NOMO-1 treated with dmso at 0.1 percent for 144 hours (cell line): Measurements from ENCODE around the gene CD9.

Experiments used
- DNase-seq: peaks from one replicate; lab custom pipeline; 2025; ENCODE audit not compliant: unreplicated experiment; lab: John Stamatoyannopoulos, UW

The CD9 gene

DNA sequence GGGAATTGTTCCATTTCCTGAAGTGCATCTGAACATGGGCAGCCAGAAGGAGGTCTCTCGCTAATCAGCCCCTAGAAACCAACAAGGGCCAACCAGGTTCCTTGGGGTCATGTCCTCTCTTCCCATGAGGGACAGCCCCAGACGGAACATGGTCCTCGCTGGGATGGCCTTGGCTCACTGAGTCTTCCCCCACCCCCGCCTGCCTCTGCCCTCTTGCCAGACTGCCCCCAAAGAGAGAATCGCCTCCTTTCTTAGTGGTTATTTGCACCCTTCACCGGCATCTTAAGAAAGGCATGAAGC, 36.4 kb downstream of the CD9 start:
- no peak for DNase-seq

DNA sequence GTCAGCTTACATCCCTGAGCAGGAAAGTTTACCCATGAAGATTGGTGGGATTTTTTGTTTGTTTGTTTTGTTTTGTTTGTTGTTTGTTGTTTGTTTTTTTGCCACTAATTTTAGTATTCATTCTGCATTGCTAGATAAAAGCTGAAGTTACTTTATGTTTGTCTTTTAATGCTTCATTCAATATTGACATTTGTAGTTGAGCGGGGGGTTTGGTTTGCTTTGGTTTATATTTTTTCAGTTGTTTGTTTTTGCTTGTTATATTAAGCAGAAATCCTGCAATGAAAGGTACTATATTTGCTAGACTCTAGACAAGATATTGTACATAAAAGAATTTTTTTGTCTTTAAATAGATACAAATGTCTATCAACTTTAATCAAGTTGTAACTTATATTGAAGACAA, 37.6 kb downstream of the CD9 start:
- DNase-seq: no peak

DNA sequence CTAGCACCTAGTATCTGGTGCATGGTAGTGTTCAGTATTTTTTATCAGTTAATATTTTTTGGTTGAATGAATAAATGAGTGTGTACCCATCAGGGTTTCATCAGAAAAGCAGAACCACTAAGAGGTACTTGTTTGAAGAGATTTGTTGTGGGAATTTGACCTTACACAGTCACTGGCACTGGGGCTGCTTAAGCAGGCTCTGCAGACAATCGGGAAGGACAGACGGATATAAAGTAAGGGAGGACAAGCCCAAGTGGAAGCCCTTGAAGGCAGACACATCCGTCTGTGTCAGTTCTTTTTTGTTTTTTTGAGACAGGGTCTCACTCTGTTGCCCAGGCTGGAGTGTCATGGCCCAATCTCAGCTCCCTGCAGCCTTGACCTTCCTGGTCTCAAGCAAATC, 38.7 kb downstream of the CD9 start:
- DNase-seq: no peak

DNA sequence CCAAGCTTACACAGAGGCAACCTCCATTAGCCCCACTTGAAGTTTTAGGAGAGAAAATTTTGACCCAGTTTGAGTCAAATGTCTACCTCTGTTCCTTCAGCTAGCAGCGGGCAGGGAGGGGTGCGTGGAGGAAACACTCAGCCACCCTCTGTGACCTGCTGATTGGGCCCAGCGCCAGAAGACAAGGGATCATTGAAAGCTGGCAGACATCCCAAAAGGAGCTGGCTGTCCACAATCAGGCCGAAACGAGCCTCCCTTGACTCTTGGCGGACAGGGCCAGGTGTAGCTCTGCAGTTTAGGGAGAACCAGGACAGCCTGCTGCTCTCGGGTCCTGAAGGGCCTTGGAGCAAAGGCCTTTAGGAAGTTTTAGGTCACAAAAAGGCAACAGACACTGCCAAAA, 41.3 kb downstream of the CD9 start:
- no peak for DNase-seq

DNA sequence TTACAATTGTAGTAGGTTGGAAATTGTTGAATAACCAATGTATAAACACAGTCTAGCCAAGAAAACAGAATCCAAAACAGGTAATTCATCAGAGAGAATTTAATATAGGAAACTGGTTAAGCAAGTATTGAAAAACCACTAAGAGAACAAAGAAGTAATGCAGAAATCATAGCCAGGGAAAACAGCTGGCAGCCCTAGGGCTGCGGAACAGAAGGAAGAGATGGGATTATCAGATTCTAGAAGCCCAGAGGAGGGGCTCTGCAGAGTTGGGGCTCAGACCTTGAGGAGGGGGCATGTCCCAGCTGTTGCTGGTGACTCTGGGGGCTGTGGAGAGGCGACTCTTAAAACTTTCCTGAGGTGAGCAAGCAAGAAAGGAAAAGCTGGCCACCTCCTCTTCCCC, 49.4 kb downstream of the CD9 start:
- DNase-seq: no peak

DNA sequence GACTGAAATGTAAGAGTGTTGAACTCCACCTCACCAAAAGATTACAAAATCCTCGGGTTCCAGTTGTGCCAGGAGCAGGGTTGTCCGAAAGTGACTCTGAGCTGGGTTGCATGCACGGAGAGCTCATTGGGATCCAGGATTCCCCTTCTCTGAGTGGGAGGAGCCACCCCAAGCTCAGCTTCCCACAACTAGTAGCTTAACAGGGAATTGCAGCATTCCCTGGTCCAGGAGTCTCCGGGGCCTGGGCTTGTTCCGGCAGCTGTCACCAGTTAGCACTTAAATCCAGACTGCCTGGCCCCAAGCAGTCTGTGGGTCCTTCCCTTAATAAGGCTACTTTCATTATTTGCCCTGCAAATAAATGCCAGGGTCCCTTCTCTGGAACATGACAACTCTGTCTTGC, 50.1 kb downstream of the CD9 start:
- DNase-seq: no peak

DNA sequence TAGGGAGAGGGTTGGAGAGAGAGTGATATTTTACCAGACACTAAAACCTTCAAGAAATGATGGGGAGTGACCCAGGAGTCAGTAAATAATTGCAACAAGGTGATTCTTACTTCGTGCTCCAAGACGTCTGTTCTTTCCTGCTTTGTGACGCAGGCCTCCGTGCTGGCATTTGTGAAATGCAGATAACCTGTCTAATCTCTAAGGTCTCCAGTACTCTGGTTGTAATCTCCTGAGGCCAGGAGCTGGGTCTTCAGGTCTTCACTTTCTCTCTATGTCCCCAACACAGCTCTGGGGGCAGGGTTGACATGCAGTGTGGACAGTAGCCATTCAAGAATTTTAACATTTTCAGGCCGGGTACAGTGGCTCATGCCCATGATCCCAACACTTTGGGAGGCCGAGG, 53.1 kb downstream of the CD9 start:
- no peak for DNase-seq

DNA sequence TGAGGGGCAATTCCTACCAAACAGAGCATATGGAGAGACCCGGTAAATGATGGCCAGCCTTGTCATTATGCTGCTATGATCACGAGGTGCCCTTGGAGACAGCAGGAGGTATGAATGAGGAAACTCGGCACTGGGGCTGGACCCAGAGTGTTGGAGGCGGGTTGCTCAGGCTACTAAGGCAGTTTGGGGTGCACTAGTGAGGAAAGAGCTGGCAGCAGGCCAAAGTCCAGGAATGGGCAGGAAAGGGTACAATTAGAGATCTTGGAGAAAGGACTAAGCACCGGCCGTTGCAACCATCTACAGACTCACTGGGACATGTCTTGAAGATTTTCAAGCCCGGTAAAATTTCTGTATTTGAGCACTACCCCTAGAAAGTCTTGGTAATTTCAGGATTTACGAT, 54.3 kb downstream of the CD9 start:
- DNase-seq: no peak

DNA sequence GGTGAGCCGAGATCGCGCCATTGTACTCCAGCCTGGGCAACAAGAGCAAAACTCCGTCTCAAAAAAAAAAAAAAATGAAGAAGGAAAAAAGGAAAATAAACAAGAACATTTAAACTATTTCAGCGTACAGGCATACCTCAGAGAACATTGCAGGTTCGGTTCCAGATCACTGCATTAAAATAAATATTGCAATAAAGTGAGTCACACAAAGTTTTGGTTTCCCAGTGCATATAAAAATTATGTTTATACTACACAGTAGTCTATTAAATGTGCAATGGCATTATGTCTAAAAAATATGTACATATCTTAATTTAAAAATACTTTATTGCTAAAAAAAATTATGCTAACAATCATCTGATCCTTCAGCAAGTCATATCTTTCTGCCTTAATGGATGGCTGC, 56.8 kb downstream of the CD9 start:
- DNase-seq: no peak

DNA sequence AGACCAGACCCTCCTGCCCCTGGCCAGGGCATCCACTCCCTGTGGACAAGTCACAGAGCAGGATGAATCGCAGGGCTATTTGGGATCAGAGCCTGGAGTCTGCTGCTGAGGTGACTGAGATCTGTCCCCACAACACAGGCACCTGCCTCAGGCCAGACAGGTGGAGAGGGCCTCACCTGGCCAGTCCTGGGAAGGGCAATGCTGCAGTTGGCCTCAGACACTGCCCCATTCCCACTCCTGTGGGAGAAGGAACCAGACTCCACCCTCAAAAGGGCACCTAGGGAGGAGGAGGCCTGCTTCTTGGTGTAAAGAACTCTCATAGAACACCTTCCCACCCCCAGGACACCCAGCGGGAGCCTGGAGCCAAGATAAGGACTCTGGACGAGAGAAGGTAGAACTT, 62.0 kb downstream of the CD9 start:
- no peak for DNase-seq

DNA sequence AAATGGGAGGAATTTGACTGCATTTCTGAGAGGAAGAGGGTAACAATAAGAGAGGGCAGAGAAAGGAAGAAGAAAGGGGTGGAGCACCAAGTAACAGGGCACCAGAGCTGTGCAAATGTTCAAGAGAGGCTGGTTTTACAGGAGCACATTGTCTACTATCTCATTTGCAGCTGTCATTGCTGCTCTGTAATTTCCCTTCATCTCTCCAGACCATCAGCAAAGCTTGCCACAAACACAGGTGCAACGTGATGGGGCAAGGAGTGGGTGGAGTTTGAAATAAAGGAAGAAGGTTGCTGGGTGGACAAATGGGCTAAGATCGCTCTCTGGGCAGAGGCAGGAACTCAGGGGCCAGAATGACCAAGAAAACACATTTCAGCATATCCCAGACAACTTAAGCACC, 62.4 kb downstream of the CD9 start:
- DNase-seq: no peak

DNA sequence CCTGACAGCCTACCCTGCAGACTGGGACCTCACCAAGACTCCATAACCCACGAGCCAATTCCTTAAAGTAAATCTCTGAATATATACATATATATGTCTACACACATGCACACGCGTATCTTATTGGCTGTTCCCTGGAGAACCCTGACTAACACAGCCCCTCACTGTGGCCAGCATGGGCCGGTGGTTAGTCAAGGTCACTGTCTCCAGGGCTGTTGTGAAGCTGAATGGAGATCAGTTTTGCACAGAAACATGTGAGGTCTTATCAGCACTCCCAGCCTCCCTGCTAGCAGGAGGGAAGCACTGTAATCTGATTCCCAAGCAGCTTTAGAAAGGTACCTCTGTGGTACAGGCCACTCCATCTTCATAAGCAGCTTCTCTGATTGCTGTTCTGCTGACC, 63.7 kb downstream of the CD9 start:
- DNase-seq: no peak

DNA sequence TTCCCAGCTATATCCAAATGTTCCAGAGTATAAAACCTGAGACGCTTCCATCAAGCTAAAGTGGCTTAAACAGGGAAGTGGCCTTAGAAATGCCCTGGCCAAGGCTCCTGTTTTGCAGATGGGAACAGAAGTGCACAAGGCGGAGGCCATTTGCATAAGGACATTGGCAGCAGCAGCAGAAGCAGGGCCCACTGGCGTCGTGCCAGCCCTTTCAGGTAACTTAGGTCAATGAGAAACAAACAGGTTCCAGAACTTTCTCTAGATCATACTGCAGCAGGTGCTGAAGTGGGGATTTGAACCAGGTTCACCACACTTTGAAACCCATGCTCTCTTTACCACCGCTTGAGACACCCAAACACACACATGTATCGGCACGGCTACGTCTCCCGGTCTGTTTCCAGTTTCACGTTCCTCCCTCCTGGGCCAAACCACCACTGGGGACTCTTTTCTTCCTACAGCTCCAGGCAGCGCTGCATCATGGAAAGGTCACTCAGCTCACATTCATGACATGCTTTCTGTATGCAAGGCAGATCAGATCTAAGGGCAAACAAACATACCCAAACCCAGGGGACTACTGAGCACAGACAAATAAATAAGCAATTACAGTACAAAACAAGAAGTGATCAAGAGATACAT, 64.3 kb downstream of the CD9 start:
- DNase-seq: no peak

DNA sequence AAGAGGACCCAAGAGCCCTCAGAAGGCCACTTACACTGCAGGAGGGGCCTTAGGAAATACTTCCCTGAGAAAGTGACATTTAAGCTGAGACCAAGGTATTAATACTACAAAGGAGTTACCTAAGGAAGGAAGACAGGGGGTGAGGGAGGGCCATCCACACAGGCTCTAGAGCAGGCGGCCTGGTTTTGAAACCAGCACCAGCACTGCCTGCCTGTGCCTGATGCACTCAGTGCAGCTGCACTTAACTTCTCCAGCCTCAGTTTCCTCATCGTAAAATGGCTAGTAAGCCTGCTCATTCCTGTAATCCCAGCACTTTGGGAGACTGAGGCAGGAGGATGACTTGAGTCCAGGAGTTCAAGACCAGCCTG, 64.8 kb downstream of the CD9 start:
- DNase-seq: no peak

DNA sequence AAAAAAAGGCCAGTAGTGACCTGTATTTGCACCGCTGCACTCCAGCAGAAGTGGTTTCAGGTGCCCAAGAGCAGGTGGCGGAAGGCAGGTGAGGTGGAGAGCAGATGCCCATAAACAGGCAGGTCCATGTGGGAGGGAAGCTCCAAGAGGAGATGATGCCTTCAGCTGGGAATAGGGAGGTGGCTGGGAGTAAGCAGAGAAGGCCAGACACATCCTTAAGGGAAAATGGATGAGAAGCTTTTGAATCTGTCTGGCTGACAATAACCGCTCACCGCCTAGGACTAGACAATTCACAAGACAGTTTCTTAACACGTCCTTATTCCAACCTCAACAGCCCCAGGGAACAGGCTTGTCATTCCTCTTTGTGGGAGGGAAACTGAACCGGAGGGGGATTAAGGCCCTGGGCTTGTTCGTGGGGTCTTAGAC, 66.4 kb downstream of the CD9 start:
- DNase-seq: no peak

DNA sequence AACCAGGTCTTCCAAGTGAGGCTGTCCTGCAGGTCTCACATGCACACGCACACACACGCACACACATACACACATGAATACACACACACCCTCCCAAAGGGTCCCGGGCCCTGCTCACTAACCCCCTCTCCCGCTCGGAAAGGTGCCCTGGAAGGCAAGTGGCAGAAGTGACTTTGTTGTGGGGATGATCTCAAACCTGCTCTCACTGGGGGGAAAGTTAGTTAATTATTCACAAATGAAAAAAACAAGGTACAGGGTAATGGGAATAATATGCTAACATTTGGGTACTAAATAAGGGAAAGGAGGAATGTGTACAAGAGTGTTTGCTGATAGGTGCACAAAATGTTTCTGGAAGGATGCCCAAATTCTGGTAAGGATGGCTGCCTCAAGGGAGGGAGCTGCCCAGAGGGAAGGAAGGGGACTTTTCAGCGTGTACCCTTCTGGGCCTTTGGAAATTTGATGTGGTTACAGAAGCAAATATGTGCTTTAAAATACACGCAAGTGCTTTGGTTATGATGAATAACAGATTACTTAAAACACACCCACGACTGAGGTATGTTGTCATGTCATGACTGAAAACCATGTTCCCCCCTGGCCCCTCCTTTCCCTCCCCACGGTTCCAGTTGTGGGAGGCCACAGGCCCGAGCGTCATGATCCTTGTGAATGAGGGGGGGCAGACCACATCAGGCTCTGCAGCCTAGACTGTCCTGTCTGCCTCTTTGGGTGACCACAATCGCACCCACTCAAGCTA, 66.9 kb downstream of the CD9 start:
- no peak for DNase-seq

DNA sequence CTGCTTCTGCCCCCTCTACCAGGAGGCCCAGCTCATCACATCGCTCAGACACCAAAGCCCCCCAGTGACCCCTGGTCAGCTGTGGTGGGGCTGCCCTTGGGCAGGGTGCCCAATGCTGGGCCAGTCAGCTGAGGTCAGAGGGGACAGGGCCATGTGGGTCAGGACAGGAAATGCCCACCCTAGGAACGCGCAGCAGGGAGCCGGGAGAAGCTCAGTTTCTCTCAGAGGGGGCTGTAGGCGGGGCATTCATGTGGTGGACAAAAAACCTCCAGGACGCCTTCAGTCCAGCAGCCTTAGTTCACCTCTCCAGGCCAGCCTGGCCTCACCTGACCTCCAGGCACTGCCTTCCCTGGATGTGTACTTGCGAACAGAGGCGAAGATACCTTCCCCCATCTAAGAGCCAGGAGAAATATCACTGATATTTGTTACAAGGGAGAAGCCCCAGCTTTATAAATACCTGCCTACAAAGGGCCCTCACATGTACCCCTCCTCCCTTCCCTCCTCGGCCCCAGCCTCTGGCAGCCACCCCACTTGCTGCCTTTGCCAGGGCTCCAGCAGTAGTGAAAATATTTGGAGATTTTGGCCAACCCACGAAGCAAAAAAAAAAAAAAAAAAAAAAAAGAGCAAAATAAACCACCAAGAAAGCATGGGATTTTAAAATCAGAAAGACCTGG, 68.4 kb downstream of the CD9 start:
- no peak for DNase-seq

DNA sequence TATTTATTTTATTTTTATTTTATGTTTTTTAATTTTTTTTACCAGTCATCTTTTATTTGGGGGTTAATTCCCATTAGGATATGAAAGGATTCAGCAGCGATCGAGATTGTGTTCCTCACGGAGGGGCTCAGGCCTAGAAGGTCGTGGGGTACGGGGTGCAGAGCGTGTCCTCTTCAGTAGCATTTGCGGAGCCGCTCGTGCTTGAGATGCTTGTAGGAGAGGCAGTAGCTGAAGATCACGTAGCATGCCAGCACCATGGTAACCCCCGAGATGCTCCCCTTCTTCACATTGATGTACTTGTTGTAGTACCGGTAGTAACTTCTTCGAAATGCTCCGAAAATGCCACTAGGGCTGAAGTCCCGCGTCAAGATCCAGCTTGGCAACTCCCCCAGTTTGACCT, 69.8 kb downstream of the CD9 start:
- no peak for DNase-seq

DNA sequence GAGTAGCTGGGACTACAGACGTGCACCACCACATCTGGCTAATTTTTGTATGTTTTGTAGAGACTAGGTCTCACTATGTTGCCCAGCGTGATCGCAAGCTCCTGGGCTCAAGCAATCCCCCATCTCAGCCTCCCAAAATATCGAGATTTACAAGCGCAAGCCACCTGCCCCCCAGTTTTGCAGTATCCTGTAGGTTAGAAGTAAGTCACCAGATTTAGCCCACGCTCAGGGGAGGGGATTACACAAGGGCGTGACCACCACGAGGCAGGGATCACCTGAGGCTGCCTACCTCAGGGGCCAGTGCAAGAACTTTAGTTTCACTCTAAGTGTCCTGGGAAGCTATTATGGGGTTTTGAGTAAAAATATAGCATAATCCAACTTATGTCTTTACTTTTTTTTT, 71.1 kb downstream of the CD9 start:
- no peak for DNase-seq

DNA sequence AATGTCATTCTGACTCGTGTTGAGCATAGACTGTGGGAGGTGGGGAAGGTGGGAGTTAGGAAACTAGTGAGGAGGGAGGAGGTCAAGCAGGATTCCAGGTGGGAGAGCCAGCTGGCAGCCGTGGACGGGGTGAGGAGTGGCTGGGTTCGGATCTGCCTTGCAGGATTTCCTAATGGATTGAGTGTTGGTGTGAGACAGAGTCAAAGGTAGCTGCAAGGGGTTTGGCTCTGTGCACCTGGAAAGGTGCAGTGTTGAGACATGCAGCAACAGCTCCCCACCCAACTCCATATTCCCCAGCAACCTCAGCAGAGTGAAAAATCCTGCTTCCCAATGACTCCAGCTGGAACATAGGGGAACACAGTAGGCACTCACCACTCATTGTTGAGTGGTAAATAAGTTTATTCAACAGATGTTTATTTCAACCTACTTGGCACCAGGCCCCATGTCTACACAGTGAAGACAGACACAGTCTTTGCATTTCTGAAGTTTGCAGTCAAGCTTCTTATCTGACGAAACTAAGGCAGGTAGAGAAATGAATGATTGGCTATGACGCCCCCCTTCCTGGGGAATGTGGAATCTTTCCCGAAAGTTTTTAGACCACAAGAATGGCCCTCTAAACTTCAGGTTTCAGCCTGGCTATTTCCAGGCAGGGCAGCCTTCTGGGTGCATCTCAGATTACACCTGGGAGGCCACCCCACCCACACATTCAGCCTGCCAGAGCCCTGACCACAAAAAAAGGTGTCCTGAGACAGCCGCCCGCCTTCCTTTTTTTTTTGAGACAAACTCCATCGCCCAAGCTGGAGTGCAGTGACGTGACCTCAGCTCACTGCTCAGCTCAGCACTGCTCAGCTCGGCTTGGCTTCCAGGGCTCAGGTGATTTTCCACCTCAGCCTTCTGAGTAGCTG, 72.4 kb downstream of the CD9 start:
- DNase-seq: no peak

DNA sequence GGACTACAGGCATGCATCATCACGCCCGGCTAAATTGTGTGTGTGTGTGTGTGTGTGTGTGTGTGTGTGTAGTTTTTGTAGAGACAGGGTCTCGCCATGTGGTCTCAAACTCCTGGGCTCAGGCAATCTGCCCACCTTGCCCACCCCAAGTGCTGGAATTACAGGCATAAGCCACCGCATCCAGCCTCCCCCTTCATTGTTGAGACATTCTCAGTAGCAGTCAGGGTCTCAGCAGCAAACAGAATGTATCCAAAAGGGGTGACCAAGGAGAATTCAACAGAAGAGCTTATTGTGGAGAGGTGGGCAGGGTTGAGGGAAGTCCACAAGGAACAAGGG, 73.0 kb downstream of the CD9 start:
- no peak for DNase-seq
